ENCODE measurements around the gene ZNF277. TPM values are rescaled to one million over a fixed set of nuclear protein-coding genes. Genes with fewer than 3 reads are reported as not detected.

ZNF277 gene
- 10 to 100 TPM; 28.4 to 45.4 (median 36.5) TPM for total RNA-seq

GRCh38 chr7:112206238-112206990 lies at the start of gene ZNF277, which contains the start of gene DOCK4:
Gene ZNF277 (plus strand): TSS chr7:112206695. CDS start chr7:112206717, 22 bp downstream.
Gene DOCK4 (minus strand): TSS chr7:112206399. CDS start chr7:112206138, 261 bp downstream.
- intact Hi-C loops (cut with DNase I): loop anchor here (10.0 kb wide), 2 partner anchors 178 to 248 kb away; partner anchors contain the start of gene IFRD1
- TF ChIP-seq CTCF (IDR thresholded peaks at IDR 0.05) (peak in 1 of 6 experiments; percentile 4), POLR2A (IDR thresholded peaks at IDR 0.05) (peak; percentile 29 to 97)
- 0 to 1% methylated on average over 24 to 36 of the region's 67 CpGs for WGBS, 2 donors
- no peaks in the 10 kb centered on the region for H3K9me3 ChIP-seq
- H3K27ac ChIP-seq: peak within 1 kb of the TSS; percentile 34 to 82 (median 73)
- peaks cover 10 to 18% of the 10 kb centered on the region in 2 donors for H3K4me1 ChIP-seq
- H3K27me3 ChIP-seq: no peaks in the 10 kb centered on the region
- peak within 1 kb of the TSS; percentile 78 to 93 (median 80) for H3K4me3 ChIP-seq (replicated peaks in 1 of 3)
- H3K36me3 ChIP-seq: no peaks in the 10 kb centered on the region
- peak; percentile 98 to 99 for DNase-seq

GRCh38 chr7:112157072-112157471 lies 49.4 kb upstream of the ZNF277 start:
- DNase-seq: no peak
- Histone ChIP-seq H3K4me1 (peaks cover 0 to 4% of the 10 kb centered on the region in 2 donors), H3K27me3 (no peaks in the 10 kb centered on the region), H3K27ac (no peak overlapping the region), H3K36me3 (no peaks in the 10 kb centered on the region), H3K9me3 (no peaks in the 10 kb centered on the region), H3K4me3 (replicated peaks in 1 of 3) (no peak overlapping the region)
- 73 to 81% methylated on average over 4 of the region's 4 CpGs for WGBS, 2 donors
- TF ChIP-seq CTCF (IDR thresholded peaks at IDR 0.05) (no peak), POLR2A (IDR thresholded peaks at IDR 0.05) (no peak)
- intact Hi-C loops (cut with DNase I): no loop called here

- Histone ChIP-seq H3K4me1 (peaks cover 0 to 11% of the 10 kb centered on the region in 2 donors), H3K9me3 (no peaks in the 10 kb centered on the region), H3K27ac (no peak overlapping the region), H3K27me3 (no peaks in the 10 kb centered on the region), H3K4me3 (replicated peaks in 1 of 3) (no peak overlapping the region), H3K36me3 (no peaks in the 10 kb centered on the region)
- TF ChIP-seq CTCF (IDR thresholded peaks at IDR 0.05) (no peak), POLR2A (IDR thresholded peaks at IDR 0.05) (no peak)
- intact Hi-C loops (cut with DNase I): no loop called here
- WGBS, 2 donors: 75 to 79% methylated on average over 8 of the region's 8 CpGs
- DNase-seq: no peak
These were observed 47.1 kb upstream of the ZNF277 start for GRCh38 chr7:112159351-112159750.

- H3K4me3 ChIP-seq (replicated peaks in 1 of 3): no peak overlapping the region
- 62 to 69% methylated on average over 2 of the region's 2 CpGs for WGBS, 2 donors
- intact Hi-C loops (cut with DNase I): no loop called here
- DNase-seq: no peak
- no peak for TF ChIP-seq POLR2A (IDR thresholded peaks at IDR 0.05)
- TF ChIP-seq CTCF (IDR thresholded peaks at IDR 0.05): no peak
- no peaks in the 10 kb centered on the region for H3K36me3 ChIP-seq
- peaks cover 0 to 11% of the 10 kb centered on the region in 2 donors for H3K4me1 ChIP-seq
- no peaks in the 10 kb centered on the region for H3K27me3 ChIP-seq
- no peaks in the 10 kb centered on the region for H3K9me3 ChIP-seq
- H3K27ac ChIP-seq: no peak overlapping the region
These were observed 46.2 kb upstream of the ZNF277 start for GRCh38 chr7:112160130-112160770.

- Histone ChIP-seq H3K4me3 (replicated peaks in 1 of 3) (no peak overlapping the region), H3K27me3 (no peaks in the 10 kb centered on the region), H3K9me3 (no peaks in the 10 kb centered on the region), H3K36me3 (no peaks in the 10 kb centered on the region), H3K27ac (no peak overlapping the region), H3K4me1 (peaks cover 0 to 11% of the 10 kb centered on the region in 2 donors)
- intact Hi-C loops (cut with DNase I): no loop called here
- TF ChIP-seq CTCF (IDR thresholded peaks at IDR 0.05): no peak
- no peak for TF ChIP-seq POLR2A (IDR thresholded peaks at IDR 0.05)
- WGBS, 2 donors: 49 to 55% methylated on average over 7 of the region's 7 CpGs
- DNase-seq: no peak
These were observed 45.7 kb upstream of the ZNF277 start for GRCh38 chr7:112160771-112161150.
